GM12878 (cell line): ENCODE measurements around the gene IFI44L.

ENCODE experiments used
- BRCA1 ChIP-seq: IDR thresholded peaks from 2 replicates; pipeline ENCODE4 v1.6.1; 2011; ENCODE audit warnings: low read depth, low read length, improper control_type of control experiment
- CREB1 ChIP-seq: IDR thresholded peaks from 2 replicates; pipeline ENCODE4 v1.6.1; 2012; ENCODE audit warnings: low read depth, mild to moderate bottlenecking, inconsistent platforms
- EP300 ChIP-seq, 2 experiments: fragments of 150-350 bp in 1 of 2; IDR thresholded peaks; 2 replicates each; pipeline ENCODE4 v1.6.1; 2011 to 2012; ENCODE audit warnings: low read depth in 2 of 2, low read length in 2 of 2, borderline replicate concordance in 1 of 2, improper control_type of control experiment in 1 of 2, inconsistent platforms in 1 of 2; ENCODE audit not compliant: control insufficient read depth in 1 of 2
- EZH2 ChIP-seq: IDR thresholded peaks from 2 replicates; pipeline ENCODE4 v1.6.1; 2012; ENCODE audit warnings: low read depth, mild to moderate bottlenecking, control low read depth, inconsistent platforms, low read length, borderline replicate concordance; ENCODE audit not compliant: control insufficient read depth
- RAD21 ChIP-seq: IDR thresholded peaks from 2 replicates; pipeline ENCODE4 v1.6.1; 2011; ENCODE audit warnings: mild to moderate bottlenecking, low read depth, low read length, moderate library complexity; ENCODE audit not compliant: insufficient read depth
- TCF3 ChIP-seq: IDR thresholded peaks from 2 replicates; pipeline ENCODE4 v1.6.1; 2012; ENCODE audit warnings: low read depth, mild to moderate bottlenecking, low read length, borderline replicate concordance; ENCODE audit not compliant: insufficient read depth
- TF ChIP-seq, protein P1 (sequence below), 3 experiments: IDR thresholded peaks in 2 of 3; conservative IDR thresholded peaks in 1 of 3; 2 replicates each; pipeline ENCODE4 v1.5.1; 2011; ENCODE audit warnings: low read depth in 3 of 3, low read length in 3 of 3, mild to moderate bottlenecking in 3 of 3, control low read depth in 2 of 3, moderate library complexity in 2 of 3, inconsistent platforms in 1 of 3, mixed read lengths in 1 of 3; ENCODE audit not compliant: control insufficient read depth in 2 of 3, insufficient read depth in 1 of 3; ENCODE audit errors: extremely low read depth in 1 of 3
- TF ChIP-seq, protein P2 (sequence below): fragments of 450-650 bp; formaldehyde crosslinking; IDR thresholded peaks from 2 replicates; pipeline ENCODE4 v1.5.0; 2022; ENCODE audit warnings: mild to moderate bottlenecking, missing genetic modification characterization

DNA sequence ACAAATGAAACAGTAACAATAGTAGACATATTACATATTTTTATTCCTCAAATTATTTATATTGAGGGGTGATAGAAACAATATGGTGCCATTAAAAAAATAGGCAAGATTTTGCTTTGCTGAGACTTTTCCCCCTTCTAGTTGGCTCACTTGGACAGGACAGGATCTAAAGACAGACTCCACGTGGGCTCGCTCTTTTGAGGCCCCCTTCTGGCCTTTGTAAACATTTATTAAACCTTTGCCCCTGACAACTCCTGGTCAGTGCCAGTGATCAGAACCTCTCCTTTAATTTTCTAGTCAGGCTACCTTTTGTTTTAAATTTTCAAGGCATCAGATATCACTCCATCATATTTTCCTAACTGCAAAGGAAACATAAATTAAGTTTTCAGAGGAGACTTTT is 49.7 kb upstream of the IFI44L start:
- TF ChIP-seq, protein P1, sequence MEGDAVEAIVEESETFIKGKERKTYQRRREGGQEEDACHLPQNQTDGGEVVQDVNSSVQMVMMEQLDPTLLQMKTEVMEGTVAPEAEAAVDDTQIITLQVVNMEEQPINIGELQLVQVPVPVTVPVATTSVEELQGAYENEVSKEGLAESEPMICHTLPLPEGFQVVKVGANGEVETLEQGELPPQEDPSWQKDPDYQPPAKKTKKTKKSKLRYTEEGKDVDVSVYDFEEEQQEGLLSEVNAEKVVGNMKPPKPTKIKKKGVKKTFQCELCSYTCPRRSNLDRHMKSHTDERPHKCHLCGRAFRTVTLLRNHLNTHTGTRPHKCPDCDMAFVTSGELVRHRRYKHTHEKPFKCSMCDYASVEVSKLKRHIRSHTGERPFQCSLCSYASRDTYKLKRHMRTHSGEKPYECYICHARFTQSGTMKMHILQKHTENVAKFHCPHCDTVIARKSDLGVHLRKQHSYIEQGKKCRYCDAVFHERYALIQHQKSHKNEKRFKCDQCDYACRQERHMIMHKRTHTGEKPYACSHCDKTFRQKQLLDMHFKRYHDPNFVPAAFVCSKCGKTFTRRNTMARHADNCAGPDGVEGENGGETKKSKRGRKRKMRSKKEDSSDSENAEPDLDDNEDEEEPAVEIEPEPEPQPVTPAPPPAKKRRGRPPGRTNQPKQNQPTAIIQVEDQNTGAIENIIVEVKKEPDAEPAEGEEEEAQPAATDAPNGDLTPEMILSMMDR (IDR thresholded peaks at IDR 0.05 in 2 of 3, conservative IDR thresholded peaks at IDR 0.05 in 1 of 3; ENCODE audit: control insufficient read depth in 2 of 3, extremely low read depth in 1 of 3, insufficient read depth in 1 of 3, low read depth in 3 of 3, low read length in 3 of 3), result no peak
- TF ChIP-seq RAD21 (no peak), TCF3 (no peak), CREB1 (no peak), BRCA1 (no peak), EZH2 (no peak), EP300 (IDR thresholded peaks at IDR 0.05; ENCODE audit: borderline replicate concordance in 1 of 2, control insufficient read depth in 1 of 2, low read depth in 2 of 2, low read length in 2 of 2) (no peak)
- TF ChIP-seq, protein P2, sequence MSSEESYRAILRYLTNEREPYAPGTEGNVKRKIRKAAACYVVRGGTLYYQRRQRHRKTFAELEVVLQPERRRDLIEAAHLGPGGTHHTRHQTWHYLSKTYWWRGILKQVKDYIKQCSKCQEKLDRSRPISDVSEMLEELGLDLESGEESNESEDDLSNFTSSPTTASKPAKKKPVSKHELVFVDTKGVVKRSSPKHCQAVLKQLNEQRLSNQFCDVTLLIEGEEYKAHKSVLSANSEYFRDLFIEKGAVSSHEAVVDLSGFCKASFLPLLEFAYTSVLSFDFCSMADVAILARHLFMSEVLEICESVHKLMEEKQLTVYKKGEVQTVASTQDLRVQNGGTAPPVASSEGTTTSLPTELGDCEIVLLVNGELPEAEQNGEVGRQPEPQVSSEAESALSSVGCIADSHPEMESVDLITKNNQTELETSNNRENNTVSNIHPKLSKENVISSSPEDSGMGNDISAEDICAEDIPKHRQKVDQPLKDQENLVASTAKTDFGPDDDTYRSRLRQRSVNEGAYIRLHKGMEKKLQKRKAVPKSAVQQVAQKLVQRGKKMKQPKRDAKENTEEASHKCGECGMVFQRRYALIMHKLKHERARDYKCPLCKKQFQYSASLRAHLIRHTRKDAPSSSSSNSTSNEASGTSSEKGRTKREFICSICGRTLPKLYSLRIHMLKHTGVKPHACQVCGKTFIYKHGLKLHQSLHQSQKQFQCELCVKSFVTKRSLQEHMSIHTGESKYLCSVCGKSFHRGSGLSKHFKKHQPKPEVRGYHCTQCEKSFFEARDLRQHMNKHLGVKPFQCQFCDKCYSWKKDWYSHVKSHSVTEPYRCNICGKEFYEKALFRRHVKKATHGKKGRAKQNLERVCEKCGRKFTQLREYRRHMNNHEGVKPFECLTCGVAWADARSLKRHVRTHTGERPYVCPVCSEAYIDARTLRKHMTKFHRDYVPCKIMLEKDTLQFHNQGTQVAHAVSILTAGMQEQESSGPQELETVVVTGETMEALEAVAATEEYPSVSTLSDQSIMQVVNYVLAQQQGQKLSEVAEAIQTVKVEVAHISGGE (CRISPR knock-in tag), result no peak
